Measurements from ENCODE around the gene ACSS1.

Gene ACSS1

DNA sequence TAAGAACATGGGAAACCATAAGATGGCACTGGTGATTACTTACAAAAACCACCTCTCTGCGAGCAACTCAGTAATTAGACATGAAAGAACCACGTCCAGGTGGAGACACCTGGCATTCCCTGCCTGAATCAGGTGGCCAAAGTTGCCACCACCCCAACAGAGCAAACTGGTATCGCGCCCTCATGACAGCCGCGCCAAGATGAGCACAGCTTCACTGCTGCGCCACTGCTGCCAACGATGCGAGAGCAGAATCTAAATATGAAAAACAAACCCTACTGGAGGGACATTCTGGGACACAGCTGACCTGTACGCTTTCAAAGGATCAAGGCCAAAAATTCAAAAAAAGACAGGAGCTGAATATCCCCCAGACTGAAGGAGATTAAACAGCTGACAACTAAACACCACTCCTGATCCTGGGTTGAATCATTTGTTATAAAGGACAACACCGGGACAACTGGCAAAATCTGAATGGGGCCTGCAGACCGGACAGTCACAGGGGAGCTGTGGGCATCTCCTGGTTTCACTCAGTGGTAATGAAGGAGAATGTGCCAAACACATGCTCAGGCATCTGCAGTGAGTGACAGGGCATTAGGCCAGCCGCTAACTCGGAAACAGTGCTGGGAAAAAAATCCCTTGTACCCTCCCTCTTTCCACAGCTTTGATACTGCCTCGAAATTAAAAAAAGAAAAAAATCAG, 91.5 kb downstream of the ACSS1 start:
- TF ChIP-seq, protein P1, sequence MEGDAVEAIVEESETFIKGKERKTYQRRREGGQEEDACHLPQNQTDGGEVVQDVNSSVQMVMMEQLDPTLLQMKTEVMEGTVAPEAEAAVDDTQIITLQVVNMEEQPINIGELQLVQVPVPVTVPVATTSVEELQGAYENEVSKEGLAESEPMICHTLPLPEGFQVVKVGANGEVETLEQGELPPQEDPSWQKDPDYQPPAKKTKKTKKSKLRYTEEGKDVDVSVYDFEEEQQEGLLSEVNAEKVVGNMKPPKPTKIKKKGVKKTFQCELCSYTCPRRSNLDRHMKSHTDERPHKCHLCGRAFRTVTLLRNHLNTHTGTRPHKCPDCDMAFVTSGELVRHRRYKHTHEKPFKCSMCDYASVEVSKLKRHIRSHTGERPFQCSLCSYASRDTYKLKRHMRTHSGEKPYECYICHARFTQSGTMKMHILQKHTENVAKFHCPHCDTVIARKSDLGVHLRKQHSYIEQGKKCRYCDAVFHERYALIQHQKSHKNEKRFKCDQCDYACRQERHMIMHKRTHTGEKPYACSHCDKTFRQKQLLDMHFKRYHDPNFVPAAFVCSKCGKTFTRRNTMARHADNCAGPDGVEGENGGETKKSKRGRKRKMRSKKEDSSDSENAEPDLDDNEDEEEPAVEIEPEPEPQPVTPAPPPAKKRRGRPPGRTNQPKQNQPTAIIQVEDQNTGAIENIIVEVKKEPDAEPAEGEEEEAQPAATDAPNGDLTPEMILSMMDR (IDR thresholded peaks at IDR 0.05; ENCODE audit: low read depth, low read length, missing control alignments), result no peak
- in situ Hi-C loops (cut with HindIII; ENCODE audit: low pct_ligation_motif_present, low sequenced_read_pairs), result no loop called here
- H3K36me3 ChIP-seq (replicated peaks), result peaks cover 41% of the 10 kb centered on the region
- no peaks in the 10 kb centered on the region for H3K27me3 ChIP-seq (replicated peaks)
- H3K27ac ChIP-seq, result no peak overlapping the region
- no peak for DNase-seq
- H3K4me3 ChIP-seq (ENCODE audit: low read depth, low read length), result no peak overlapping the region

DNA sequence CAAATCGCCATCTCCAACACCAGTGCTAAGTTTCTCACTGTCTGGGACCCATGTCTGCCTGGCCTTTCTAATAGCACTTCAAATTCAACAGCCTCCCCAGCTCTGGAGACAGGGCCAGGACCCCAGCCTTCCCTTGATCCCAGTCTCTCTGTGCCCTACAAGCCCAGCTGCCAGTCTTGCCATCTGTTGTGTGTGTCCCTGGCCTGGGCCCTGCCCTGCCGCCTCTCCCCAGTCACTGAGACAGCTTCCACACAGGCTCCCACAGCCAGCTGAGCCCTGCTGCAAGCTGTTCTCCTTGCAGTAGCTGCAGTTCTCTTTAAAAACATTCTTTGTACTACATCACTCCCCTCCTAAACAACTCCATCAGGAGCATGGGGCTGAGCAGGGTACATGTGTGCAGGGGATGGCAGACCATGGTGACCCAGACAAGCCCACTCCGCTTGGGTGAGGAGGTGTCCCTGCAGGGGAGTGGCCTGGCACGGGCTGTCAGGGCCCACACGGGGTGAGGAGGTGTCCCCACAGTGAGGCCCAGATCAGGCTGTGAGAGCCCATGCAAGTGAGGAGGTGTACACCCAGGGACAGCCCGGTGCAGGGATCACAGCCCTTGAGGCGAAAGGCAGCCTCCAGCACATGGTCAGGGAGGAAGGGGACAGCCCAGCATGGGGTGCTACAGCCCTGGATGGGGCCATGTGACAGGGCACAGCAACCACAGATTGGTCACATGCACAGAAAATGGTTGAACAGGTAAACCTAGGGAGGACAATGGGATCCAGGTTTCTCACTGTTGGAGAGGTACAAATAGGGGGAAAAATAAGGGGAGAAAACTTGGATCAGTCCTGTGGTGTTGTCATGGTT, 92.6 kb downstream of the ACSS1 start:
- DNase-seq, result no peak
- H3K36me3 ChIP-seq (replicated peaks), result peaks cover 41% of the 10 kb centered on the region
- TF ChIP-seq, protein P1 (IDR thresholded peaks at IDR 0.05; ENCODE audit: low read depth, low read length, missing control alignments), result no peak
- H3K4me3 ChIP-seq (ENCODE audit: low read depth, low read length), result no peak overlapping the region
- in situ Hi-C loops (cut with HindIII; ENCODE audit: low pct_ligation_motif_present, low sequenced_read_pairs), result no loop called here
- no peaks in the 10 kb centered on the region for H3K27me3 ChIP-seq (replicated peaks)
- H3K27ac ChIP-seq, result no peak overlapping the region

DNA sequence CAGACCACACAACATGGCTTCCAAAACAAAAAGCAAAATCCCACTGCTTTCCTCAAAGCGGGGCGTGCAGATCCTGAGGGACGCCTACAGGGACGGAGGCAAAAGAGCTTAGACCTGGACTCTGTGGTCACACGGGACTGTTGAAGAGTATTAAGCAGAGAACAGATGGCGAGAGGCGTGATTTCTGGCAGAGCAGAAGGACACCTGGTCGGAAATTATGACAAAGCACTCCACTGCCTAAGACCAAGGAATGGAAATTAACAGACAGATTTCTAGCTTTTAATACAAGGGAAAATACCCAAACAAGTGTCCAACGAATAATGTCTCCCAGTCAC, 93.5 kb downstream of the ACSS1 start:
- TF ChIP-seq, protein P1 (IDR thresholded peaks at IDR 0.05; ENCODE audit: low read depth, low read length, missing control alignments), result no peak
- H3K27me3 ChIP-seq (replicated peaks), result no peaks in the 10 kb centered on the region
- H3K4me3 ChIP-seq (ENCODE audit: low read depth, low read length), result no peak overlapping the region
- H3K36me3 ChIP-seq (replicated peaks), result peaks cover 36% of the 10 kb centered on the region
- no peak overlapping the region for H3K27ac ChIP-seq
- in situ Hi-C loops (cut with HindIII; ENCODE audit: low pct_ligation_motif_present, low sequenced_read_pairs), result no loop called here
- DNase-seq, result no peak

DNA sequence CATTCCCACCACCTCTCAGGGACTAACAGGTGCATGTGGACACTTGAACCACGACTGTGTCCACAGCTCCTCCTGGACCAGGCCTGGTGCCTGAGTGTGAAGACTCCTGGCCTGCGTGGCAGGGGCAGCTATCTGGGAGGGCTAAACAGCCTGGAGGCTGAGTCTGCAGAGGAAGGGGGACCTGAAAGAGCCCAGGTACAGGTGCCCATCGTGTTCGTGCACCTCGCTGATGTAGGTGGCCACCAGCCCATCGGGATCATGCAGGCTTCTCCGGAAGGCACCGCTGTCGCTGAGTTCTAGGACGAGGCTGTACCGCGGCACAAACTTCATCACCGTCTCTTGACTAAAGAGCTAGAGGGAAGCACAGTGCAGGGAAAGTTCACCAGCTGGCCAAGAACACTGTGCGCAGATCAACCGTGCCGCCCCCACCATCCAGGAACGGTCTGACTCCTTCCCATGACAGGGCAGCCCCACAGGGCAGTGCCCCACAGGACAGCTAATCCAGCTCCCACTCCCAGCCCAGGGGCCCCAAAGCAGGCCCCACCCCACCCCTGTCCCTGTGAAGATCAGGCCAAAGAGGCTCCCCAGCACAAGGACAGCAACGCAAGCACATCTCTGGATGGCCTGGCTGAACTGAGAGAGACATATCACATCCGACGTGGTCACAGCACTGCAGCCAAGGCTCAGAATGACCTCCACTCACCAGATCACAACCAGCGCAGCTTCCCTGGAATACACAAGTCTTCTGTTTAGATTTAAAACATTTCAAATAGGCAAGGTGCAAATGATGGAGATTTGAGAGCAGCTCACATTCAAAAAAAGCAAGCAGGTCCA, 94.0 kb downstream of the ACSS1 start:
- in situ Hi-C loops (cut with HindIII; ENCODE audit: low pct_ligation_motif_present, low sequenced_read_pairs), result no loop called here
- Histone ChIP-seq H3K27ac (no peak overlapping the region), H3K36me3 (replicated peaks) (peaks cover 32% of the 10 kb centered on the region), H3K4me3 (ENCODE audit: low read depth, low read length) (no peak overlapping the region), H3K27me3 (replicated peaks) (no peaks in the 10 kb centered on the region)
- no peak for DNase-seq
- TF ChIP-seq, protein P1 (IDR thresholded peaks at IDR 0.05; ENCODE audit: low read depth, low read length, missing control alignments), result no peak

DNA sequence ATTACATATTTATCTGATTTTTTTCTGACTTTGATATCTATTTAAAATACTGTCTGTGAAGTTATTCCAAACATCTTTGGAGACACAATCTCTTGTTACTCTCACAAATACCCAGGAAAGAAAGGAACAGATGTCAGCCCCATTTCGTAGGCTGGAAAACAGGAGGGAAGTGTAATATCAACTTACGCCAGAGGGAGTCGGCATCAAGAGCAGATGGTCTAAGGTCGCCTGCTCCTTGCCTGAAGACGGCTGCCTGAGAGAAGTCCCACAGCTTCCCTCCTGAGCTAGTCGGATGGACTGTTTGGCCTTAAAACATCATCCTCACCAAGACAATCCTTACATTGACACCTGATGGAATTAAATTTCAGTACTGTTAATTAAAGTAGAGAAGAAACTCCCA, 95.4 kb downstream of the ACSS1 start:
- in situ Hi-C loops (cut with HindIII; ENCODE audit: low pct_ligation_motif_present, low sequenced_read_pairs), result no loop called here
- DNase-seq, result no peak
- TF ChIP-seq, protein P1 (IDR thresholded peaks at IDR 0.05; ENCODE audit: low read depth, low read length, missing control alignments), result no peak
- H3K4me3 ChIP-seq (ENCODE audit: low read depth, low read length), result no peak overlapping the region
- H3K27ac ChIP-seq, result no peak overlapping the region
- H3K27me3 ChIP-seq (replicated peaks), result no peaks in the 10 kb centered on the region
- H3K36me3 ChIP-seq (replicated peaks), result peaks cover 25% of the 10 kb centered on the region
